Stimulated activated CD4-positive, alpha-beta T cell treated with anti-CD3 and anti-CD28 coated beads, Interleukin-4, amount 100 ng/mL, for 4 hours (primary cell): ENCODE data around the gene CERCAM.
"Not testable (repeated sequence)": the region's sequence is repeated elsewhere in the genome, so short reads cannot be mapped to it uniquely, and the experiment has no call there.

Experiments used
- DNase-seq, 2 experiments: peaks; one replicate each; pipeline ENCODE4 v3.0.0-alpha.2; 2020

The CERCAM gene

DNA sequence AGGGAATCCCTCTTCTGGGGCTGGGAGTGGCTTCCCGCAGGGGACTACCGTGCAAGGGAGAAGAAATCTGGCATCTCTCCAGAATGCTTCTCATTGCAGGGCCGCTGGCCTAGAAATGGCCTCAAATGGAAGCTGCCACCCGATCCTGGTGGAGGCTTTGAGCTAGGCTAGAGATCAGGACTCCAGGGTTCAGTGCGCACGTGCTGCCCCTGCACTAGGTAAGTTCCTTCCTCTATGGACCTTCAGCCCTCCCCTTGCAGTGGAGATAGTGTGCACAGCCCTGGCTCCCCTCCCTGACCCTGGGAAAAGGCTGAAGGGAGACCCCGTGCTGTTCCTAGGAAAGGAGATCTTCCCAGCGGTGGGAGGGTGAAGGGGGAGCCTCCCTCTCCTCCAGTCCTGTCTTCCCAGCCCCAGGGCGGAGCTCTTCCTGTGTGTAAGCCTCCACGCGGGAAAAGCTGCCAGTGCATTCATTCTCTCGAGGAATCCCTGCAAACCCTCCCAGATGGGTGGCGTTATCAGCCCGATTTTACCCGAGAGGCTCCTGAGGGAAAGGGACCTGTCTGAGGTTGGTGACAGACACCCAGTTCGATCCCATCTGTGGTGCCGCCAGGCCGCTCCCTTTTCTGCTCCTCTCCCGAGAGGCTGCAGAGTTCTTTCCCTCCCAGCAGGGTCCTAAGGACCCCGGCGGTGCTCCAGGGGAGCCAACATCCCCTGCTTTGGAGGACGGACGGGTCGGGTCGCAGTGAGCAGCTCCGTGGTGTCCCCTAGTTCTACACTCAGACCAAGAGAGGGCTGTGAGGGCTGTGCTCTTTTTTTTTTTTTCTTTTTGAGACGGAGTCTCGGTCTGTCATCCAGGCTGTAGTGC, 1.4 kb upstream of the CERCAM start:
- DNase-seq = no peak

DNA sequence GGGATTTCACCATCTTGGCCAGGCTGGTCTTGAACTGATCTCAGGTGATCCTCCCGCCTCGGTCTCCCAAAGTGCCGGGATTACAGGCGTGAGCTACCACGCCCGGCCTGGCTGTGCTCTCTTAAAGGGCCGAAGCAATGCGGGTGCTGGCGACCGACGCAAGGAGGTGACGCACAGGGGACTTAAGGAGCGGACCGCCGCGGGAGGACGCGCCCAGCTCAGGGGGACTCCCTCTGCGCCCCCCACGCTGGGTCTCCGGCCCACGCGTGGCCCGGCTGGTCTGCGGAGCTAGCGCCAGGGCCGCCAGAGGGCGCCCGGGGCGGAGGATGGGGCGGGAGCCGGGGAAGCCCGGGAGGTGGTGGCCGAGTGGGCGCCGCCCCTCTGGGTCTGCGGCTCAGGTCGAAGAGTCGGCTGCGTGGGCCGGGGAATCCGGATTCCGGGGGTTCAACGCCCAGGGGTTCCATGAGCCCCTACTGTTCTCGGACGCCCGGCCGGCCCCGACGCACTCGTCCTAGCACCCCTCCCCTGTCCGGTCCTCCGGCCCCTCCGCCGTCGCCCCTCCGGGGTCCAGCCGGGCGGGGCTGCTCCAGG, 502 bp upstream of the CERCAM start:
- peak; percentile 57 to 68 for DNase-seq

DNA sequence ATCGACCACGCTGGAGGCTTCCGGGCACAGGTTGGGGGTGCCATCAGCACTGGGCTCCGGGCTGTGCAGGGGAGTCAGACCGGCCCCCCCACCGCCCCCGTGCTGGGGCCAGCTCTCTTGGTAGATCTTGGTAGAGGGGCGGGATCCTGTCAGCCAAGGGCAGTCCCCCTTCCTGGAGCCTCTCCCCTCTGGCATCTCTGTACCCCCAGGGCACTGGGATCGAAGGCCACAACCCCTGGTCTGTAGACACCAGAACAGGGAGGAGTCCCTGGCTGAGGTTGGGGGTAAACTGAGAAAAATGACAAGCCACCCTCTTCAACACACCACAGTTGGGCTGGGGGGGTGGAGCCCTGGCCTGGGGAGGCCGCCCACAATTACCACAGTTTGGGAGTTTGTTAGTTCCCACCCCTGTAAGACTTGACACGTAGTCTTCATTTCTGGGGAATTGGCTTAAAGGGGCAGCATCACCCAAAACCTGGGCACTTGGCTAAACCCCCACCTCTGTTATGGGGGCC, 882 bp downstream of the CERCAM start:
- no peak for DNase-seq

DNA sequence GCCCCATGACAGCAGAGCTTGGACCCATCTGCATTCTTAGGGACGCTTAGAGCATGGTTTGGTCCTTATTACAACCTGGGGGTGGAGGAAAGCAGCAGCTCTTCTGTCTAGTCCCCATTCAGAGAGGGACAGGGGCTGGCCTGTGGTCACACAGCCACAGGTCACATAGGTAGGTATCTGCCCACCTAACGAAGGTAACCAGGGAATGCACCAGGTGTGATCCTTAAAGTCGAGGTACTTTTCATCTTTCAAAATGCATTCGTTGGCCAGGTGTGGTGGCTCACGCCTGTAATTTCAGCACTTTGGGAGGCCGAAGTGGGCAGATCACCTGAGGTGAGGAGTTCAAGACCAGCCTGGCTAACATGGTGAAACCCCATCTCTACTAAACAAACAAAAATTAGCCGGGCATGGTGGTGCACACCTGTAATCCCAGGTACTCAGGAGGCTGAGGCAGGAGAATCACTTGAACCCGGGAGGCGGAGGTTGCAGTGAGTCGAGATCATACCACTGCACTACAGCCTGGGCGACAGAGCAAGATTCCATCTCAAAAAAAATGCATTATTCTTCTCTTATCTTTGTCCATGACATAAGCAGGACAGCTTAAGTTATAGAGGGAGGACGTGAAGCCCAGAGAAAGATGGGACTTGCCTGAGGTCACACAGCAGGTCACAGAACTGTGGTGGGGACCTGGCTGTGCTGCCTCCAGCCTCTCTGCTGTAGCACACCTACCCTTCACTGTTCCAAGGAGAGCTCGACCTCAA, 1.5 kb downstream of the CERCAM start:
- DNase-seq = not testable (repeated sequence)

DNA sequence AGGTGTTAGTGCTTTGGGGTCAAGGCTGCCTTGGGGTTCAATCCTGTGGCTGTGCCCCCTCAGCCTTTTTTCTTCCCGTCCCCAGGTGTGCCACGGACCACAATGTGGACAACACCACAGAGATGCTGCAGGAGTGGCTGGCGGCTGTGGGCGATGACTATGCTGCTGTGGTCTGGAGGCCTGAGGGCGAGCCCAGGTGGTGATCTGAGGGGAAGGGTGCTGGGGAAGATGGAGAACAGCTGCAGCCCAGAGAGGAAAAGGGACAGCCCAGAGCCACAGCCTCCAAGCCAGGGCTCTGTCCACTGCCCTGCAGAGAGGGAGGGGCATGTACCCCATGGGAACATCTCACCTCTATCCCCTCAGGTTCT, 2.1 kb downstream of the CERCAM start:
- no peak for DNase-seq

DNA sequence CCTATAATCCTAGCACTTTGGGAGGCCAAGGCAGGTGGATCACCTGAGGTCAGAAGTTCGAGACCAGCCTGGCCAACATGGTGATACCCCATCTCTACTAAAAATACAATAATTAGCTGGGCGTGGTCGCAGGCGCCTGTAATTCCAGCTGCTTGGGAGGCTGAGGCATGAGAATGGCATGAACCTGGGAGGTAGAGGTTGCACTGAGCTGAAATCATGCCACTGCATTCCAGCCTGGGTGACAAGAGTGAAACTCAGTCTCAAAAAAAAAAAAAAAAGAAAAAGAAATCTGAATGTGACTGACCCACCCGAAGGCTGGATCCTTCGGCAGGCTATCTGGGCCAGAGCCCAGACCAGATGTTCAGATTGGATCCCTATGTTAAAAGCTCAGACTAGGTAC, 2.7 kb downstream of the CERCAM start:
- not testable (repeated sequence) for DNase-seq

DNA sequence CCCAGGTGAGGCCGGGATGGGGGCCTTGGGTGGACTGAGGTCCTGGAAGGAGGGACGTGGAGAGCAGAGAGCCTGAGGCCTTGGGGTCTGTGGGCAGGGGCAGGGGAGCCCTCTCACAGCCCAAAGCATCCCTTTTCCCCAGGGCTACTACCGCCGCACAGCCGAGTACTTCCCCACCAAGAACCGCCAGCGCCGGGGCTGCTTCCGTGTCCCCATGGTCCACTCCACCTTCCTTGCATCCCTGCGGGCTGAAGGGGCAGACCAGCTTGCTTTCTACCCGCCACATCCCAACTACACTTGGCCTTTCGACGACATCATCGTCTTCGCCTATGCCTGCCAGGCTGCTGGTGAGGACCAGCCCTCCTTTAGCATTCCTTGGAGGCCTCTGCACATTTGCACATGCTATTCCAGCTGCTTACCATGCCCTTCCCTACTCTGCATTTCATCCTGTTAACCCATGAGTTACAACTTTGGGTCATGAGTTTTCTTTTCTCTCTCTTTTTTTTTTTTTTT, 3.7 kb downstream of the CERCAM start:
- DNase-seq = no peak

DNA sequence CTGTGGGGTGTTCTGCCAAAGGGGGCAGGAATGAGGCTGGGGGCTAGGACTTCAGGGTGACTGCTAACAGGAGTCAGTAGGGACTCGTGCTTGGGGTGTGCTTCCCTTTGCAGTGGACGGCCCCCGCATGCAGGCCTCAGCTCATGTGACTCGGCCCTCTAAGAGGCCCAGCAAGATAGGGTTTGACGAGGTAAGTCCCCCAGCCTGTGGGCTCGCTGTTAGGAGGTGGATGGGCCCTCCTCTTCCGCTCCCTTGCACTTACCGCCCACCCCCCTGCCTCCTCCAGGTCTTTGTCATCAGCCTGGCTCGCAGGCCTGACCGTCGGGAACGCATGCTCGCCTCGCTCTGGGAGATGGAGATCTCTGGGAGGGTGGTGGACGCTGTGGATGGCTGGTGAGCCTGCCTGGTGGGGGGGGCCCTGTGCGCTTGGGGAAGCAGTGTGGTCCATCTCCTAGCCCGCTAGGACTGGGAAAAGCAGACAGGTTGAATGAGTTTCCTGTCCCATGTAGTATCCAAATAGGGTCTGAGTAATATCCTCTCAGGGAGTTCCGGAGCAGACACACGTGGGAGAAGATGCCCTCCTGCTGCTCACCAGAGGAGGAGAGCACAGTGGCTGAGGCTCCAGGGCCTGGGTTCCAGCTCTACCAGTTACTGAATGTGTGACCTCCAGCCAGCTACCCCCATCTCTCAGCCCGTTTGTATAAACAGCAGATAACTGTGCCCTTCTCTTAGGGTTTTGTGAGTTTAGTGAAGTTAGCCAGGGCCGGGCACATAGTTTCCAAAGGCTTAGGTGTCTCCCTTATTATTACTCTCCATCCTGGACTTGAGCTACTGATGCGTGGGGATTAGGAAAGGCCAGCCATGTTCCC, 8.2 kb downstream of the CERCAM start:
- DNase-seq = no peak

DNA sequence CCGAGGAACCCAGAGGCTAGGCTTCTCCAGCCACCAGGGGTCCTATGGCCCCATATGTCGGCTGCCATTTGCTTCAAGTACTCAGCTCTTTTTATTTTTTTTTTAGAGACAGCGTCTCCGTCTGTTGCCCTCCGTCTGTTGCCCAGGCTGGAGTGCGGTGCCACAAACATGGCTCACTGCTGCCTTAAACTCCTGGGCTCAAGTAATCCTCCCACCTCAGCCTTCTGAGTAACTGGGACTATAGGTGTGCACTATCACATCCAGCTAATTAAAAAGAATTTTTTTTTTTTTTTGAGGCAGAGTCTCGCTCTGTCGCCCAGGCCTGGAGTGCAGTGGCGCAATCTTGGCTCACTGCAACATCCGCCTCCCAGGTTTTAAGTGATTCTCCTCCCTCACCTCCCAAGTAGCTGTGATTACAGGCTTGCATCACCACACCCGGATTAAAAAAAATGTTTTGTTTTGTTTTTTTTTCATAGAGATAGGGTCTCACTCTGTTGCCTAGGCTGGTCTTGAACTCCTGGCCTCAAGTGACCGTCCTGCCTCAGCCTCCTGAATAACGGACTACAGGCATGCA, 8.9 kb downstream of the CERCAM start:
- DNase-seq = no peak

DNA sequence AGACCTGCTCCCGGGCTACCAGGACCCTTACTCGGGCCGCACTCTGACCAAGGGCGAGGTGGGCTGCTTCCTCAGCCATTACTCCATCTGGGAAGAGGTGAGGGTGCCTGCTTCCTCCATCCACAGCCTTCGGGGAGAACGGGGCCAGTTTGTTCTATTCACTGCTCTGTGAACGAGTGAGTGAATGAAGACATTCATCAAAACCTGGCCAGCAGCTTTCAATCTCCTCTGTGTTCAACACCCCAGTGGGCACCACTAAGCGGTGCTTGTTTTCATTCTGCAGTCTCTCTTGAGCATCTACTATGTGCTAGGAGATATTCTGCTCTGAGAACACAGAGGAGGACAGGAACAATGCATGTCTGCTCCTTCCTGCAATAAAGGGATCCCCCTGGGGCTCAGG, 10.6 kb downstream of the CERCAM start:
- no peak for DNase-seq

DNA sequence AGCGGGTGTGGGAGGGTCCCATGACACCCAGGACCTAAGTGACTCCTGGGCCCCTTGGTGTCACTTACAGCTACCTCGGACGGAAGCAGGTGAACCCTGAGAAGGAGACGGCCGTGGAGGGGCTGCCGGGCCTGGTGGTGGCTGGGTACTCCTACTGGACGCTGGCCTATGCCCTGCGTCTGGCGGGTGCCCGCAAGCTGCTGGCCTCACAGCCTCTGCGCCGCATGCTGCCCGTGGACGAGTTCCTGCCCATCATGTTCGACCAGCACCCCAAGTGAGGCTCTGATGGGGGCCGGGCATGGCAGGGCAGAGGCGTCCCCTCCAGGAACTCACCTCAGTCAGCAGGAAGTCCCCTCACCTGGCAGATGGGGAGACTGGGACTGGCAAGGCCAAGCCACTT, 13.7 kb downstream of the CERCAM start:
- no peak for DNase-seq

DNA sequence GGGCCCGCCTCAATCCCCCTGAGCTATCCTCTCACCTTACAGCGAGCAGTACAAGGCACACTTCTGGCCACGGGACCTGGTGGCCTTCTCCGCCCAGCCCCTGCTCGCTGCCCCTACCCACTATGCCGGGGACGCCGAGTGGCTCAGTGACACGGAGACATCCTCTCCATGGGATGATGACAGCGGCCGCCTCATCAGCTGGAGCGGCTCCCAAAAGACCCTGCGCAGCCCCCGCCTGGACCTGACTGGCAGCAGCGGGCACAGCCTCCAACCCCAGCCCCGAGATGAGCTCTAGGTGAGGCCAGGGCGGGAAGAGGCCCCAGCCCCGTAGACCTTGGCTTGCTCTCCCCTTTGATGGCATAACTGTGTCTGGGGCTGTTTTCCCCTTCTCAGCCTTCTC, 15.0 kb downstream of the CERCAM start:
- DNase-seq = no peak

DNA sequence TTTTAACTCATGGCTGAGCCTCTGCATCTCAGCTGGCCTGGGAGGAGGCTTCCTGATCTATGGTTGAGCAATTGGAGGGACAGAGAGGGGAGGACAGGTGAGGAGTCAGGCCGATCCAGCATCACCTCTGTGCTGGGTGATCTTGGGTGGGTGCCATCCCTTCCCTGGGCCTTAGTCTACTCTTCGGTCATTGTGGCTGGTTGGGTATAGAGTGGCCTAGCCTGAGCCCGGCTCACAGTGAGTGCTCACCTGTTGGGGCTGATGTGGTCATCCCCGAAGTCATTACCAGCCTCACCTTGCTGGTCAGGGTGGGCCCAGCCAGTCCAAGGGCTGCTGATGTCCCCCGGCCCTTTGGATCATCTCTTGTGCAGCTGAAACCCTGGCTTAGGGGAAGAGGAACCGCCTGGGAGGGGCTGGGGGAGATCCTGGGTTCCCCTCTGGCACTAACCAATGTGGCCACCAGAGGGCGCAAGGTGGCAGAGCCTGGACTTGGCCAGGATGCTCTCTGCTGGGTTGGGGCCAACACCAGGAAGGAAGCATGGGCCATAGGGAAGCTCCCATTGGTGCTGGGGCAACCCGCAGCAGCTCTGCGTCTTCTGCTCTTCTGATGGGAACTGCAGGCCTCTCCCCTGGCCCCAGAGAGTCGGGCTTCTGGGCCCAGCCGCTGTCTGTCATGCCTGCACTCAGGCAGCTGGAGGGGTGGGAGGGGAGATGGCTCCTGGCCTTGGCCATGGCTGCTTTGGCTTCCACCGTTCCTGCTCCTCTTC, 17.9 kb downstream of the CERCAM start:
- DNase-seq = peak; percentile 68 to 83

DNA sequence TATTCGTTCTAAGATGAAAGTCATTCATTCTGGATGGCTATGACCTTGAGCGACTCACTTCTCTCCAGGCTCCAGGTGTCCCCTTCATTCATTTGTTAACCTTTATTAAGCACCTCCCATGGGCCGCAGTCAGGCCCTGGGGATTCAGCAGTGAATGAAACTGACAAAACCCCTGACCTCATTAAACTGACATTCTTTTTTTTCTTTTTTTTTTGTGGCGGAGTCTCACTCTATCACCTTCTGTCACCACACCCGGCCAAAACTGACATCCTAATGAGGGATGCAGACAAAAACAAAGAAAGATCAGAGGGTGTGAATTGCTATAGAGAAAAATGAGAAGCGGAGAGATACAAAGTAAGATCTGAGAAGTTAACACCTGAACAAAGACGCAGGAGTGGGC, 18.6 kb downstream of the CERCAM start:
- no peak for DNase-seq

DNA sequence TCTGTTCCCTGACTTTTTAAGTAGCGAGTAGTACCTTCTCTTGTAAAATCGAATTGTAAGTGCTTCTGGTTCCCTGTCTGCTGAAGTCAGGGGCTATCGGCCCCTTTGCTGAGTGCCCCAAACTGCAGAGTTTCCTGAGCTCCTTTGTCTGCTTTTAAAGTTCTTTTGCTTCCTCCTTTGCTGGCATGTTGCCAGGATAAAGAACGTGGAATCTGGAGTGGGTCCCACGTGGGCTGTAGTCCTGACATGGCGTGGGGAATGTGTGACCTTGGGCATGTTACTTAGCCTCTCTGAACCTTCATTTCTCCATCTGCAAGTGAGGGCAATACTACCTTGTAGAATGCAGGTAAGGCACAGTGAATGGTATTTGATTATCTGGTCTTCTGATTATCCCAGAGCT, 21.5 kb downstream of the CERCAM start:
- no peak for DNase-seq

DNA sequence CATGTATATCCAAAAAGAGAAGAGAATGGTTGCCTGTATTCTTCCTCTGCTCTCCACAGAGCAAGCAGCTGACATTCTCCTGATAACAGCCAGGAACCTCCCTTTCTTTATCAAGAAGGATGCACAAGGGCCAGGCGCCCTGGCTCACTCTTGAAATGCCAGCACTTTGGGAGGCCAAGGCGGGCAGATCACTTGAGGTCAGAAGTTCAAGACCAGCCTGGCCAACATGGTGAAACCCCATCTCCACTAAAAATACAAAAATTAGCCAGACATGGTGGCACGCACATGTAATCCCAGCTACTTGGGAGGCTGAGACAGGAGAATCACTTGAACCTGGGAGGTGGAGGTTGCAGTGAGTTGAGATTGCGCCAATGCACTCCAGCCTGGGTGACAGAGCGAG, 25.8 kb downstream of the CERCAM start:
- not testable (repeated sequence) for DNase-seq

DNA sequence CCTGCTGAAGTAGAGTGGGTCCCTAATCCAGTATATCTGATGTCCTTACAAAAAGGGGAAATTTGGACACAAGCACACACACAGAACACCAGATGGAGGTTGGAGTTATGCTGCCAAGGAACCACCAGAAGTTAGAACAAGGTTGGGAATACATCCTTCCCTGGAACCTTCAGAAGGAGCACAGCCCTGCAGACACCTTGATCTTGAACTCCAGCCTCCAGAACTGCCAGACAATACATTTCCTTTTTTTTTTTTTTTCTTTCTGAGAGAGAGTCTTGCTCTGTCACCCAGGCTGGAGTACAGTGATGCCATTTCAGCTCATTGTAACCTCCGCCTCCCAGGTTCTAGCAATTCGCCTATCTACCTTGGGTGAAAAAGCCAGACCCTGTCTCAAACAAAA, 28.1 kb downstream of the CERCAM start:
- no peak for DNase-seq

DNA sequence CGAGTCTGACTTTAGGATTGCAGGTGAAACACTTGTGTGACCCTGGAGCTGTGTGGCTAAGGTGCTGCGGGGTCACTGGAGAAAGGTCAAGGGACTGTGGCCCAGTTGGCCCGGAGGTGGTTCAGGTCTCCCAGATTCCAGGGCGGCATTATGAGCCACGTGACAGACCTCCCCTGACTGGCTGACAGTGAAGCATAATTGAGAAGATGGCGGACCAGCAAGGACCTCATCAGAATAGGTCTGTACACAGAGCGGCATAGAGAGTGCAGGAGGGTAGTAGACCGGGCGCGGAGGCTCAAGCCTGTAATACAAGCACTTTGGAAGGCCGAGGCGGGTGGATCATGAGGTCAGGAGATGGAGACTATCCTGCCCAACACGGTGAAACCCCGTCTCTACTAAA, 34.3 kb downstream of the CERCAM start:
- DNase-seq = no peak

DNA sequence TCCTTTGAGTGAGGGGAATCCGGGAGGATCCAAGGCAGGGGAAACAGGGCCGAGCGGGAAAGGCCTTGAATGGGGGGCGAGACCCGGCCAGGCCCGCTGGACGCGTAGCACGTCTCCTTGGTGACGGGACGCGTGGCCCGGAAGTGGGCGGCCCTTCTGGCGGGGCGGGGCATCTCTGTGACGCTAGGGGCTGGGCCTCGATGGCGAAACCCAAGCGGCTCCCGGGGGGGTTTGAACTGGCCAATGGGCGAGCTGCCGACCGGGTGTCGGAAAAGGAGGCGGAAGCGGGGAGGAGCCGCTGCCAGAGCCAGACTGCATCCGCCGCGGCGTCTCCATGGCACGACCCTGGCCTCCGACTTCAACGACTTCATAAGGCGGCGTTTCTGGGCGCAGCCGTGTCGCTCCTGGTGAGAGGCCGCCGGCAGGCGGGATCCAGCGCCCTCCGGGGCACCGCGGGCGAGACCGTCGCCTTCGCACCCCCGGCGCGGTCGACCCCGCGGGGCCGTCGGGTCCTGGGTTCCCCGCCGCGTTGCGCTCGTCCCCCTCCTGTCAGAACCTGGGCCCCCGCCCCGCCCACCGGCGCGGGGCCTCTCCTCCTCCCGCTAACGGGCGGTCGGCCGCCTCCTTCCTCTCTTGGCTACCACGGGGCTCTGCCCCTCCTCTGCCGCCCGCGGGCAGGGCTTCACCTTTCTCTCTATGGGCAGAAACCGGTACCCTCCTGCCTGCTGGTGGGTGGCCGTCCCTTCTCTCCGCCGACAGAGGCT, 35.4 kb downstream of the CERCAM start, which contains the start of gene ODF2:
Gene ODF2, plus strand, starts transcription at position 158 of the 764 bp plus-strand sequence. Its CDS starts 86 bp downstream, at position 244.
- DNase-seq = peak; percentile 98

DNA sequence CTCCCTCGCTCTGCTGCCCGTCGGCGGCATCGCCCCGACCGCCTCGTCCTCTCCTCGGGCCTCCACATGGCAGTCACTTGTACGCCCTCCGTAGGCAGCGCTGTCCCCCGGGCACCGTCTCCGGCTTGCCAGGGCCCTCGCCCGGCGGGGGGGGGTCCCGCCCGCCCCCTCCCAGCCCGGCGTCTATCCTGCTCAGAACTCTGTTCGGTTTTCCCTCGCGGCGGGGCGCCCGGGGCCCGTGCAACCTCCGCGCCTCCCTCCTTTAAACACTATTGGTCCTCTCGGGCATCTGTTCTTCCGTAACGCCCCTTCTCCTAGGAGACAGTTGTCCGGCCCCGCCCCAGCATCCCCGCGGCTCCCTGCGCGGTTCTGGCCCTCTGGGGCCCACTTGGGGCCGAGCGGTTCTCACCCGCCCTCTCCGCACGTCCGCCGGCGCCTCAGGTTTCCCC, 36.0 kb downstream of the CERCAM start:
- DNase-seq = peak; percentile 63 to 68
